Prostate gland (tissue), 2 donors: ENCODE measurements around the gene RAB8A. TPM values are rescaled to one million over a fixed set of nuclear protein-coding genes. Genes with fewer than 3 reads are reported as not detected.
"Not testable (repeated sequence)": the region's sequence is repeated elsewhere in the genome, so short reads cannot be mapped to it uniquely, and the experiment has no call there.

Experiments used
- DNase-seq: peaks from one replicate; pipeline ENCODE4 v3.0.0-alpha.2; 2019; ENCODE audit warnings: low spot score
- H3K27ac ChIP-seq, 2 donors: fragments of 200-600 bp; sonication (generic); 2 replicates each; pipeline ENCODE4 v1.5.1; 2017 to 2019
- H3K27me3 ChIP-seq: fragments of 200-600 bp; sonication (generic); replicated peaks from 2 replicates; pipeline ENCODE4 v1.5.1; 2019; ENCODE audit not compliant: insufficient read depth
- H3K36me3 ChIP-seq, 2 donors: fragments of 200-600 bp; sonication (generic); 1 replicate in 1 of 2; 2 replicates in 1 of 2; pipeline versions ENCODE4 v1.5.1 to v1.8.1; 2017 to 2019
- H3K4me1 ChIP-seq: fragments of 200-600 bp; sonication (generic); replicated peaks from 2 replicates; pipeline ENCODE4 v1.5.1; 2019
- H3K4me3 ChIP-seq, 2 donors: fragments of 200-600 bp; sonication (generic); 2 replicates each; pipeline ENCODE4 v1.5.1; 2017 to 2019
- H3K9me3 ChIP-seq: fragments of 200-600 bp; sonication (generic); 2 replicates; pipeline ENCODE4 v1.5.1; 2017
- POLR2A ChIP-seq: fragments of 450-650 bp; IDR thresholded peaks from one replicate; pipeline ENCODE4 v1.6.1; 2016; ENCODE audit warnings: antibody characterized with exemption, mild to moderate bottlenecking
- POLR2AphosphoS5 ChIP-seq: sonication (generic); formaldehyde crosslinking; IDR thresholded peaks from one replicate; pipeline ENCODE4 v1.6.1; 2017; ENCODE audit warnings: antibody characterized with exemption
- WGBS: methylation state at CpG from one replicate; pipeline ENCODE4 v1.1.5; 2018; 5-methylcytosine and 5-hydroxymethylcytosine counted together
- intact Hi-C: fragments of 100-400 bp; cut with DNase I; formaldehyde crosslinking; loops from one replicate; pipeline ENCODE4 v1.14.2; 2022
- total RNA-seq, 2 donors: library from RNA; depleted of rRNA; stranded (reverse); fragments of >200 nt; gene quantifications; one replicate each; pipeline ENCODE4 v1.1.0, GENCODE V29; 2016
- TF ChIP-seq, protein P1 (sequence below), 4 experiments: fragments of 200-600 bp in 2 of 4; fragments of 450-650 bp in 2 of 4; sonication (generic) in 2 of 4; IDR thresholded peaks; 1 replicate in 3 of 4; 2 replicates in 1 of 4; pipeline ENCODE4 v1.5.1; 2016 to 2019; ENCODE audit warnings: antibody characterized with exemption in 4 of 4, mild to moderate bottlenecking in 2 of 4, moderate library complexity in 2 of 4

The RAB8A gene
- total RNA-seq, 2 donors from 2014 or later = 67.8 to 70.5 TPM

DNA sequence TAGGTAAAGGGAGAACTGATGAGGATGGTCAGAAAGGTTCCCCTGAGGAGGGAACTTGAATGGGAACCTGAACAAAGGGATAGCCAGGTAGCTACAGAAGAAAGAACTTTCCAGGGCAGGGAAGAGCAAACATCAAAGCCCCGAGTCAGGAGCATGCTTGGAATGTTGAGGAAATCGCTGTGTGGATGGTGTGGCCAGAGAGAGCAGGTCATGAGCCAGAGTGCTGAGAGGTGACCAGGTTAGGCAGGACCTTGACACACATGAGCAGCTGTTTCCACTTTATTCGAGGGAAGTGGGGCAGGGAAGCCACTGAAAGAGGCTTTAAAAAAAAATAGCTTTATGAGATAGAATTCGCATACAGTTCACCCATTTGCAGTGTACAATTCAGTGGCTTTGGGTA lies 4.4 kb downstream of the RAB8A start:
- Histone ChIP-seq H3K27ac (no peak overlapping the region), H3K4me3 (no peak overlapping the region), H3K4me1 (peaks cover 5% of the 10 kb centered on the region), H3K27me3 (no peaks in the 10 kb centered on the region), H3K9me3 (no peaks in the 10 kb centered on the region), H3K36me3 (peaks cover 0 to 15% of the 10 kb centered on the region in 2 donors)
- intact Hi-C loops = no loop called here
- DNase-seq = no peak
- TF ChIP-seq, protein P1, sequence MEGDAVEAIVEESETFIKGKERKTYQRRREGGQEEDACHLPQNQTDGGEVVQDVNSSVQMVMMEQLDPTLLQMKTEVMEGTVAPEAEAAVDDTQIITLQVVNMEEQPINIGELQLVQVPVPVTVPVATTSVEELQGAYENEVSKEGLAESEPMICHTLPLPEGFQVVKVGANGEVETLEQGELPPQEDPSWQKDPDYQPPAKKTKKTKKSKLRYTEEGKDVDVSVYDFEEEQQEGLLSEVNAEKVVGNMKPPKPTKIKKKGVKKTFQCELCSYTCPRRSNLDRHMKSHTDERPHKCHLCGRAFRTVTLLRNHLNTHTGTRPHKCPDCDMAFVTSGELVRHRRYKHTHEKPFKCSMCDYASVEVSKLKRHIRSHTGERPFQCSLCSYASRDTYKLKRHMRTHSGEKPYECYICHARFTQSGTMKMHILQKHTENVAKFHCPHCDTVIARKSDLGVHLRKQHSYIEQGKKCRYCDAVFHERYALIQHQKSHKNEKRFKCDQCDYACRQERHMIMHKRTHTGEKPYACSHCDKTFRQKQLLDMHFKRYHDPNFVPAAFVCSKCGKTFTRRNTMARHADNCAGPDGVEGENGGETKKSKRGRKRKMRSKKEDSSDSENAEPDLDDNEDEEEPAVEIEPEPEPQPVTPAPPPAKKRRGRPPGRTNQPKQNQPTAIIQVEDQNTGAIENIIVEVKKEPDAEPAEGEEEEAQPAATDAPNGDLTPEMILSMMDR (IDR thresholded peaks at IDR 0.05) = no peak
- TF ChIP-seq POLR2AphosphoS5 (no peak), POLR2A (no peak)
- WGBS = 64% methylated on average over 4 of the region's 4 CpGs

- Histone ChIP-seq H3K4me1 (peaks cover 3% of the 10 kb centered on the region), H3K27ac (no peak overlapping the region), H3K27me3 (no peaks in the 10 kb centered on the region), H3K4me3 (no peak overlapping the region), H3K9me3 (no peaks in the 10 kb centered on the region), H3K36me3 (peaks cover 0 to 15% of the 10 kb centered on the region in 2 donors)
- intact Hi-C loops = no loop called here
- 88% methylated on average over 11 of the region's 11 CpGs for WGBS
- TF ChIP-seq, protein P1 (IDR thresholded peaks at IDR 0.05) = no peak
- TF ChIP-seq POLR2AphosphoS5 (no peak), POLR2A (no peak)
- no peak for DNase-seq
These were observed 5.9 kb downstream of the RAB8A start for GRCh38 chr19:16117594-16118033.

DNA sequence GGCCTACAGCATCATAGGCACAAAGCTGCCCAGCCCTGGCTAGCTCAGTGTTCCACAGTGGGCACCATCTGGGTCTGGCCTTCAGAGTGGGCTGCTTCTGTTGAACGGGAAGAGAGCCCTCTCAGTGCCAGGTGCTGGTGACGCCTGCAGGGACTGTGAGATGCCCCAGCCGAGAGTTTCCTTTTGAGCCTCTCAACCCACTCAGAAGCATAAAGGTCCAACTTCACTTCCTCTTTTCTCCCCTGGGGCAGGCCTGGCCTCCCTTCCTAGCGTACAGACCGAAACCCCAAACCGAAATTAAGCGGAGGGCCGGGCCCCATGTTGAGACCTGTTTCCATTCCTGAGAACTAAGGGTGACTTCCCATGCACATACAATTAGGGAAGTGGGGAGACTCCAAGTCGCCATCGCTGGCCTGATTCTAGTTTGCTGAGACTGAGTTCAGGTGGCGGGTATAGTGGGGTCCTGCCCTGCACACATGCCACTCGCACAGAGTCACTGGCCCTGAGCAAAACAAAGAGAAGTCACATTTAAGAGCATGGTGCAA lies 6.9 kb downstream of the RAB8A start:
- Histone ChIP-seq H3K9me3 (no peaks in the 10 kb centered on the region), H3K4me3 (no peak overlapping the region), H3K4me1 (no peaks in the 10 kb centered on the region), H3K27ac (no peak overlapping the region), H3K27me3 (no peaks in the 10 kb centered on the region), H3K36me3 (peaks cover 0 to 15% of the 10 kb centered on the region in 2 donors)
- no peak for TF ChIP-seq POLR2A
- TF ChIP-seq POLR2AphosphoS5 = no peak
- TF ChIP-seq, protein P1 (IDR thresholded peaks at IDR 0.05) = no peak
- 87% methylated on average over 12 of the region's 12 CpGs for WGBS
- DNase-seq = no peak
- intact Hi-C loops = no loop called here

- whole genome bisulfite sequencing = 85% methylated on average over 19 of the region's 19 CpGs
- H3K27me3 ChIP-seq, H3K4me1 ChIP-seq, intact Hi-C loops, H3K27ac ChIP-seq, DNase-seq, H3K9me3 ChIP-seq, H3K4me3 ChIP-seq: not testable (repeated sequence)
- peaks cover 0 to 15% of the 10 kb centered on the region in 2 donors for H3K36me3 ChIP-seq
These were observed 7.6 kb downstream of the RAB8A start for GRCh38 chr19:16119075-16119857.

GRCh38 chr19:16121141-16121540 lies 9.5 kb downstream of the RAB8A start:
- no peak for TF ChIP-seq POLR2AphosphoS5
- TF ChIP-seq, protein P1 (IDR thresholded peaks at IDR 0.05) = no peak
- TF ChIP-seq POLR2A = no peak
- Histone ChIP-seq H3K27me3 (no peaks in the 10 kb centered on the region), H3K36me3 (peaks cover 0 to 15% of the 10 kb centered on the region in 2 donors), H3K9me3 (no peaks in the 10 kb centered on the region), H3K27ac (no peak overlapping the region), H3K4me1 (no peaks in the 10 kb centered on the region), H3K4me3 (no peak overlapping the region)
- WGBS = 67% methylated on average over 5 of the region's 5 CpGs
- no peak for DNase-seq
- intact Hi-C loops = no loop called here
